DMS 273 (cell line): ENCODE data around the gene ATP5PD.
A peak's percentile ranks its signal among the peaks of the same experiment; 100 is the strongest.
"Not testable (repeated sequence)": the region's sequence is repeated elsewhere in the genome, so short reads cannot be mapped to it uniquely, and the experiment has no call there.

Source experiments
- DNase-seq: peaks from one replicate; lab custom pipeline; 2025; ENCODE audit not compliant: unreplicated experiment; lab: John Stamatoyannopoulos, UW

The ATP5PD gene

GRCh38 chr17:75059369-75060345, 12.9 kb upstream of the ATP5PD start:
- DNase-seq = peak; percentile 90

GRCh38 chr17:75051941-75052340, 5.2 kb upstream of the ATP5PD start:
- DNase-seq = no peak

DNA sequence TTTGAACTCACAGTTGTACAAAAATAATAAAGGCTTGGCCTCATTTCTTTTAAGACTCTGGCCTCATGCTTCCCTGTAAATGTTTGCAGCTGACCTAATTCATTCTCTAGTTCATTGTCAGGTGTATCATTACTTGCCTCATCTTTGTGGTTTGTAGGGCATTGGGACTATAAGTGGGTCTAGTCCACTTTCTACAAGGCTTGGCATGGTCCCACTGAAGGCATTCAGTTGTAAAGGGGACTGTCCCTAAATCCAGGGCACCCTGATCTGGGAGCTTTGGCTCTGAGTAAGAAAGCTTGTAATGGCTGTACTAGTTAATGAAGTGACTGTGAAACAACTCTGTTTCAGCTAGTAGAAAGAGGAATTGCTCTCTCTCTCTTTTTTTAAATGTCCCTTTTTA, 2.9 kb upstream of the ATP5PD start:
- no peak for DNase-seq

GRCh38 chr17:75049057-75049456, 2.3 kb upstream of the ATP5PD start:
- DNase-seq = no peak

- DNase-seq = peak; percentile 29
These were observed 1.6 kb upstream of the ATP5PD start for GRCh38 chr17:75048249-75048878.

GRCh38 chr17:75047398-75048098, 779 bp upstream of the ATP5PD start:
- peak; percentile 51 for DNase-seq

DNA sequence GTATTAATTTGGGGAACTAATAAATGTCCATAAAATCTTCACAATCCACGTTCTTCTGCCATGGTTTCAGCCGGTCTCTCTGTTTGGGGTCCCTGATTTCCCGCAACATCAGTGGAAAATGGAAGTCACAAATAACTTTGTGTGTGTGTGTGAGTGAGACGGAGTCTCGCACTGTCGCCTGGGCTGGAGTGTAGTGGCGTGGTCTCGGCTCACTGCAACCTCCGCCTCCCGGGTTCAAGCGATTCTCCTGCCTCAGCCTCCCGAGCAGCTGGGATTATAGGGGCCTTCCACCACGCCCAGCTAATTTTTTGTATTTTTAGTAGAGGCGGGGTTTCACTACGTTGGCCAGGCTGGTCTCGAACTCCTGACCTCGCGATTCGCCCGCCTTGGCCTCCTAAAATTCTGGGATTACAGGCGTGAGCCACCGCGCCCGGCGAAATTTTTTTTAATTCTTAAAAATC, 793 bp downstream of the ATP5PD start:
- not testable (repeated sequence) for DNase-seq

DNA sequence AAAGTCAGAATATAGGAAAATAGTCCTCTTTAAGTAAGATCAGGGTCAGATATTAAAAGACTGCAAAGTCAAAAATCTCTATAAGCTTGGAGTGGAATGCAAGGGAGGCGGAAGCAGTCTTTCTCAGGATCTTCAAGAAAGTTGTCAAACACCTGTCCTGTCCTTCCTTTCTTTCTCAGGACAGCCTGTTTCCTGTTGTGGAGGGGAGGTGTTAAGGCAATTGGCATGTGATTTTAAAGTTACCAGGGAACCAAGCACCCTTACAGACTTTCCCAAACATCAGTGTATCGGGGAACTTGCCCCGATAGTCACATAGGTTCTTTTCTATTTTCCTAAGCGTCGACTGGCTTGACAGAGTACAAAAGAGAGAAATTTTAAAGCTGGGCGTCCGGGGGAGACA, 2.1 kb downstream of the ATP5PD start:
- DNase-seq = no peak

- DNase-seq = not testable (repeated sequence)
These were observed 3.0 kb downstream of the ATP5PD start for GRCh38 chr17:75043789-75044188.

GRCh38 chr17:75041656-75042280, 5.0 kb downstream of the ATP5PD start:
- DNase-seq = no peak

DNA sequence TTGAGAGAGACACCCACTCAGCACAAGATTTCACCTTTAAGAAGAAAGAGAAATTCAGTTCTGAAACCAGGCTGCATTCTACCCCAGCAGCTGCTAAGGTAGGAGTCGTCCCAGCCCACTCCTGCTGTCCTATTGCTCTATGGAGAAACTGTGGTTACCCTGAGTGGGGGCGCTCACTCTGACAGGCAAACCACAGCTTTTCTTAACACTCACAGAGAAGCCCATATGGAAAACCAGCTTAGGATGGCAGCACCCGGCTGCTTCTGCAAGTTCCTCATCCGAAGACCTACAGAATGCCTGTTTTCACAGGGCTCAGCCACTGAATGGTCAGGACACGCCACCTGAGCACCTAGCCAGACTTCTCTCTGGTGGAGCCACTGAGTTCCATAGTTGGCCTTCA, 7.5 kb downstream of the ATP5PD start:
- no peak for DNase-seq

DNA sequence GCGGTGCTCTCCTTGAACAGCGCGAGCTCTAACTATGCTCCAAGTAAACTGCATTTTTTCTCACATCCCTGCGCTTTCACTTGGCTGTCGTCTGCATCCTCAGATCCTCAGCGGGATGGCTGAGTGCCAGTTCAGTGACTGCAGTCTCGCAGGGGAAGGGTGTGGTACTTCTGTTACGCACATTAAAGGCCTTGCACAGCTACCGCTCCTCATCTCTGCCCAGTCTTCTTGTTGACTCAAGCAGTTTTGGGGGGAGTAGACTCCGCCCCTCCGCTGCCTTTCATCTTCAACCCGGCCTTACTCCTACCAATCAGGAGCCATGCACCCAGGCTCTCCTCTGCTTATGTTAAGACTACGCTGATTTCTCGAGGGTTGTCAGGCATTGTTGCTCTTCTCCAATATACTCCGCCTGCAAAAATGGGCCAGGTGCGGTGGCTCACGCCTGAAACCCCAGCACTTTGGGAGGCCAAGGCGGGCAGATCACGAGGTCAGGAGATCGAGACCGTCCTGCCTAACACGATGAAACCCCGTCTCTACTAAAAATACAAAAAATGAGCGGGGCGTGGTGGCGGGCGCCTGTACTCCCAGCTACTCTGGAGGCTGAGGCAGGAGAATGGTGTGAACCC, 10.0 kb downstream of the ATP5PD start:
- DNase-seq = peak; percentile 39

GRCh38 chr17:75034236-75034908, 12.4 kb downstream of the ATP5PD start:
- peak; percentile 97 for DNase-seq

DNA sequence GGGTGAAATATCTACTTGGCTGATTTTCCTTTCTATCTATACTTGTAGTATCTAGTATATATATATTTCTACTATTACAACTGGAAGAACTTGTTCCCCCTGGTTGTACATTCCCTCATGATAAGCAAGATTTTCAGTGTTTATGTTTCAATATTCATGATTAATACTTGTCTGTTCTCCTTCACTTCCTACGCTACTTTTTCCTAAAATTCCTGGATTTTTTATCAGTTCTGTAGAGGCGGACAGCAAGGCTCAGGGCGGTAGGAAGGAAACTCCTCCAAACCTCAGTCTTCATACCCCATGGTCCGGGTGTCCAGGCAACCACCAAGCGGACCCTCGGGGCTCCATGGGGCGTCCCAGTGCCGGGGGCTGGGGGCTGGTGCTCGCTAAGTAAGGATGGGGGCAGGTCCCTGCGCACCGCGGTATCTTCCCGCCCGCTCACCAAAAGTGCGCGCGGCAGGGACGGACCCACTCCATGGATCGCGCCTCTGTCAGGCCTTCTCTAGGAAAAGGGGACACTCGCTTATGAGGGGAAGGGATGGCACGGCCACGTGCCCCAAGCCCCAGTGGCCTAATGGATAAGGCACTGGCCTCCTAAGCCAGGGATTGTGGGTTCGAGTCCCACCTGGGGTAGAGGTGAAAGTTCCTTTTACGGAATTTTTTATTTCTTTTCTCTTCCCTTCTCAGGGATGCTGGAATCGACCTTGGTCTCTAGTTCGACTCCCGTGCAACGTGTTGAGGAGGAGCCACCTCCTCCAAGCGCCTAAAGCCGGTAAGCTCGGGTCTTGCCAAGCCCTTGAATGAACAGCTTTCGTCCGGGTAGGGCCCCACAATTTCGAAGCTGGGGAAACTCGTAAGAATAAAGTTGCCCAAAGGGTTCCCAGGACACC, 13.2 kb downstream of the ATP5PD start:
- peak; percentile 98 for DNase-seq

DNA sequence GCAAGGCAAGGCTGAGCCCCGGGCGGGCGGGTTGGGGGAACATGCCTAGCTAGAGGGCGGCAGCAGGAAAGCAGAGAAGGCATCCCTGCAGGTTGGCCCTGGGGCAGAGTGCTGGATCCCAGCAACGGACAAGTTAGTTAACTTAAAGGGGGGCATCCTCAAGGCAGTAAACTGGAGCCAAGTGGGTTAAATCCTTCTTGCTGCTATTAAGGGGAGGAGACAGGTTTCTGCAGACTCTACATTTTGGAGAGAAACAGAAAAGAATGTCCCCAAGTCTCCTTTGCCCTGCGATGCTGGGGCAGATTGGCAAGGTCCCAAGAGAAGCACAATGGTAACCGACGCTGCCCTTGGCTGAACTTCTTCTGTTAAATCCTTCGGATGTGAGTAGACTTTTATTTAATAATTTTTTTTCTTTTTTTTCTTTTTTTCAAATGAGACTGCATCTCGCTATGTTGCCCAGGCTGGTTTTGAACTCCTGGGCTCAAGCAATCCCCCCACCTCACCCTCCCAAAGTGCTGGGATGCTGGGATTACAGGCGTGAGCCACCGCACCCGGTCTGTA, 14.0 kb downstream of the ATP5PD start:
- DNase-seq = peak; percentile 66

DNA sequence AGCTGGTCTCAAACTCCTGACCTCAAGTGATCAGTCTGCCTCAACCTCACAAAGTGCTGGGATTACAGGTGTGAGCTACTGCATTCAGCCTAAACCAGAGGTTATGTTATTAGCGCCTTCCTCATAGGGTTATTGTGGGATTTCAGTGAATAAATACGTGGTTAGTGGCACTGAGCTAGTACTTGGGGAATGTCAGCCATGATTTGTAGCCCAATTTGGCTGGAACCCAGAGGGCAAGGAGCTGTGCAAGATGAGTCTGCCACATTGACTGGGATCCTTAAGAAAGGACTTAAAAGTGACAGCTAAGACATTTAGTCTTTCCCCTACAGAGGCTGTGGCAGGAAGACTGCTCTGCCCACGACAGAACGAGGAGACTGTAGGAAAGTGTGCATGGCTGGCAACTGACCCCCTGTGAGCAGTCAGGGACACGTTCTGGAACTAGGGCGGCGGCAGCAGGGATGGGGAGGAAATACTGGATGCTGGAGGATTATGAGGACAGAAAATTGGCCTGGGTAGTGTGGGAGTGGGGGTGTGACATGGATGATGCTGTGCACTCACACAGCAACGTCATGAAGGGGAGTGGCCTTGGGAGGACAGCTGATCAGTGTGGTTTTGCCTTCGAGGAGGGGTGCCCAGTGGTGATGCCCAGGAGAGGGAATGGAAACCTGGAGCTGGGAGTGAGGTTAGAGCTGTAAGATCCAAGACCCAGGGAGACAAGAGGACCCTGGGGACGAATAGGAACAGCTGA, 14.6 kb downstream of the ATP5PD start:
- DNase-seq = peak; percentile 85

DNA sequence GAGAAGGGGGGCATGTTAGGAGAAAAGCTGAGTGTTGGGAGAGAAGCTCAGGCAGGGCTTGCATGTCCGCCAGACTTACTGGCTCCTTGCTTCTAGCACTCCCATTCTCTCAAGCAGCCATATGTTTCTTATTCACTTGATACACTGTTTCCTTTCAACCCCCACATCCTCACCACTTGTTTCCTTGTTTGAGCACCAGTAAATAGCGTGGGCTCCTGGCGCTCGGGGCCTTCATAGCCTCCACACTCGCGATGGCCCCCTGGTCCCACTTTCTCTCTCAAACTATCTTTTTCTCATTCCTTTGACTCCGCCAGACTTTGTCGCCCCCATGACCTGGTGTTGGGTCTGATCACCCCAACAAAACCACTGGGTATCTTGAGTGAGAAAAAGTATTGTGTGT, 16.6 kb downstream of the ATP5PD start:
- no peak for DNase-seq

DNA sequence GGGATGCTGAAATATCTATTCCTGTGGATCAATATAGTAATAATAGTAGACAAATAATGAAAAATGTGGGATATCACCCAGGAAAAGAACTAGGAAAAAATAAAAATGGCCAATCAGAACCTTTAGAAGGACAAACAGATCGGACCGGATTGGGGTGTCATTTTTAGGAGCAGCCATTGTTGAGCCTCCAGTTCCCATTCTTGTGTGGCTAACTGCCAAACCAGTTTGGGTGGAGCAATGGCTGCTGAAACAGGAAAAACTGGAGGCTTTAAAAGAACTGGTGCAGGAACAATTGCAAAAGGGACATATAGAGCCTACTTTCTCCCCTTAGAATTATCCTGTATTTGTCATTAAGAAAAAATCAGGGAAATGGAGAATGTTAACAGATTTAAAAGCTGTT, 20.1 kb downstream of the ATP5PD start:
- DNase-seq = not testable (repeated sequence)
